Trophoblast cell (in vitro differentiated cells and primary cell): ENCODE measurements around the gene TMEM247.
"Not testable (repeated sequence)": the region's sequence is repeated elsewhere in the genome, so short reads cannot be mapped to it uniquely, and the experiment has no call there.

Experiments used
- DNase-seq, 2 donors: peaks; one replicate each; pipeline ENCODE4 v3.0.0-alpha.2; 2016
- H2AFZ ChIP-seq: 2 replicates; pipeline ENCODE4 v1.6.1; 2013; ENCODE audit warnings: low read length, moderate library complexity, mild to moderate bottlenecking; ENCODE audit not compliant: insufficient read depth, poor library complexity
- H2AK5ac ChIP-seq: 2 replicates; pipeline ENCODE4 v1.6.1; 2013; ENCODE audit warnings: mild to moderate bottlenecking, low read length
- H2BK120ac ChIP-seq: 2 replicates; pipeline ENCODE4 v1.6.1; 2013; ENCODE audit warnings: low read length, mild to moderate bottlenecking, moderate library complexity; ENCODE audit not compliant: insufficient read depth, poor library complexity
- H2BK12ac ChIP-seq: 2 replicates; pipeline ENCODE4 v1.6.1; 2013; ENCODE audit warnings: mild to moderate bottlenecking, low read length, moderate library complexity
- H2BK5ac ChIP-seq: 2 replicates; pipeline ENCODE4 v1.6.1; 2013; ENCODE audit warnings: low read length, low read depth, moderate library complexity, mild to moderate bottlenecking; ENCODE audit not compliant: poor library complexity
- H3K14ac ChIP-seq: 2 replicates; pipeline ENCODE4 v1.6.1; 2013; ENCODE audit warnings: mild to moderate bottlenecking, low read length
- H3K18ac ChIP-seq: 2 replicates; pipeline ENCODE4 v1.6.1; 2013; ENCODE audit warnings: mild to moderate bottlenecking, low read length
- H3K23ac ChIP-seq: 2 replicates; pipeline ENCODE4 v1.6.1; 2013; ENCODE audit warnings: low read length
- H3K27ac ChIP-seq: 2 replicates; pipeline ENCODE4 v1.5.1; 2013; ENCODE audit warnings: low read depth, mild to moderate bottlenecking, inconsistent platforms, low read length, moderate library complexity
- H3K27me3 ChIP-seq: 2 replicates; pipeline ENCODE4 v1.6.1; 2013; ENCODE audit warnings: inconsistent platforms, mild to moderate bottlenecking, low read length, moderate library complexity; ENCODE audit not compliant: insufficient read depth
- H3K36me3 ChIP-seq, 2 experiments: 1 replicate in 1 of 2; 2 replicates in 1 of 2; pipeline ENCODE4 v1.6.1; 2013; ENCODE audit warnings: low read length in 2 of 2, mild to moderate bottlenecking in 2 of 2, moderate library complexity in 1 of 2; ENCODE audit not compliant: insufficient read depth in 2 of 2, control insufficient read depth in 1 of 2
- H3K4ac ChIP-seq: 2 replicates; pipeline ENCODE4 v1.6.1; 2013; ENCODE audit warnings: low read depth, mild to moderate bottlenecking, low read length, moderate library complexity
- H3K4me1 ChIP-seq, 2 experiments: 1 replicate in 1 of 2; 2 replicates in 1 of 2; pipeline ENCODE4 v1.6.1; 2013; ENCODE audit warnings: low read length in 2 of 2, mild to moderate bottlenecking in 2 of 2, moderate library complexity in 1 of 2; ENCODE audit not compliant: insufficient read depth in 2 of 2, control insufficient read depth in 1 of 2
- H3K4me2 ChIP-seq: 2 replicates; pipeline ENCODE4 v1.6.1; 2013; ENCODE audit warnings: inconsistent platforms, mild to moderate bottlenecking, low read length, moderate library complexity
- H3K4me3 ChIP-seq: 2 replicates; pipeline ENCODE4 v1.5.1; 2013; ENCODE audit warnings: mild to moderate bottlenecking, low read depth, low read length, inconsistent platforms
- H3K79me1 ChIP-seq: one replicate; pipeline ENCODE4 v1.6.1; 2013; ENCODE audit warnings: low read length
- H3K79me2 ChIP-seq: 2 replicates; pipeline ENCODE4 v1.6.1; 2013; ENCODE audit warnings: low read length, mild to moderate bottlenecking; ENCODE audit not compliant: control insufficient read depth, insufficient read depth, poor library complexity
- H3K9ac ChIP-seq: 2 replicates; pipeline ENCODE4 v1.6.1; 2013; ENCODE audit warnings: mild to moderate bottlenecking, low read length
- H3K9me3 ChIP-seq: 2 replicates; pipeline ENCODE4 v1.6.1; 2013; ENCODE audit warnings: low read depth, mild to moderate bottlenecking, control low read depth, inconsistent platforms, low read length; ENCODE audit not compliant: insufficient read depth
- H4K12ac ChIP-seq: 2 replicates; pipeline ENCODE4 v1.6.1; 2013; ENCODE audit warnings: low read depth, mild to moderate bottlenecking, low read length, moderate library complexity
- H4K8ac ChIP-seq: 2 replicates; pipeline ENCODE4 v1.6.1; 2013; ENCODE audit warnings: low read depth, mild to moderate bottlenecking, low read length, moderate library complexity
- H4K91ac ChIP-seq: one replicate; pipeline ENCODE4 v1.6.1; 2013; ENCODE audit warnings: low read depth, mild to moderate bottlenecking, low read length, moderate library complexity
- WGBS: extraction: QIAGEN DNeasy Blood & Tissue Kit; methylation state at CpG from one replicate; pipeline ENCODE4 v1.1.7; 2013; ENCODE audit warnings: missing lambda C conversion rate; ENCODE audit not compliant: insufficient read length, insufficient coverage; ENCODE audit errors: extremely low coverage; 5-methylcytosine and 5-hydroxymethylcytosine counted together

Gene TMEM247

GRCh38 chr2:46520130-46520711 is 40.9 kb downstream of the TMEM247 start:
- no peak overlapping the region for H2AFZ ChIP-seq
- no CpG with 5 or more reads among the region's 10 CpGs for WGBS
- no peak overlapping the region for H2BK12ac ChIP-seq
- no peak overlapping the region for H2BK120ac ChIP-seq
- H3K27ac ChIP-seq: no peak overlapping the region
- no peak overlapping the region for H3K4ac ChIP-seq
- no peak overlapping the region for H3K4me3 ChIP-seq
- no peak overlapping the region for H4K8ac ChIP-seq
- H3K79me2 ChIP-seq: no peaks in the 10 kb centered on the region
- no peaks in the 10 kb centered on the region for H3K79me1 ChIP-seq
- no peak overlapping the region for H3K14ac ChIP-seq
- H3K4me2 ChIP-seq: no peak overlapping the region
- no peaks in the 10 kb centered on the region for H3K27me3 ChIP-seq
- H3K18ac ChIP-seq: no peak overlapping the region
- no peak for DNase-seq
- H2BK5ac ChIP-seq: no peak overlapping the region
- no peaks in the 10 kb centered on the region for H3K36me3 ChIP-seq
- H3K23ac ChIP-seq: no peak overlapping the region
- H2AK5ac ChIP-seq: no peak overlapping the region
- no peak overlapping the region for H3K9ac ChIP-seq
- no peak overlapping the region for H4K91ac ChIP-seq
- no peak overlapping the region for H4K12ac ChIP-seq
- H3K9me3 ChIP-seq: peaks cover 2% of the 10 kb centered on the region
- H3K4me1 ChIP-seq: no peaks in the 10 kb centered on the region

- no peak overlapping the region for H3K27ac ChIP-seq
- no peak overlapping the region for H4K8ac ChIP-seq
- no peaks in the 10 kb centered on the region for H3K79me1 ChIP-seq
- H3K36me3 ChIP-seq: no peaks in the 10 kb centered on the region
- WGBS: no CpG with 5 or more reads among the region's 2 CpGs
- no peak overlapping the region for H2BK12ac ChIP-seq
- H3K9ac ChIP-seq: no peak overlapping the region
- no peak overlapping the region for H3K14ac ChIP-seq
- no peak overlapping the region for H3K4me3 ChIP-seq
- peak; percentile 40 to 45 for DNase-seq
- H3K4me2 ChIP-seq: no peak overlapping the region
- H4K12ac ChIP-seq: no peak overlapping the region
- H3K4ac ChIP-seq: no peak overlapping the region
- H3K79me2 ChIP-seq: no peaks in the 10 kb centered on the region
- H3K18ac ChIP-seq: no peak overlapping the region
- H3K27me3 ChIP-seq: no peaks in the 10 kb centered on the region
- H3K23ac ChIP-seq: no peak overlapping the region
- H4K91ac ChIP-seq: no peak overlapping the region
- no peak overlapping the region for H2AK5ac ChIP-seq
- no peak overlapping the region for H2BK5ac ChIP-seq
- no peak overlapping the region for H2AFZ ChIP-seq
- no peak overlapping the region for H2BK120ac ChIP-seq
- H3K4me1 ChIP-seq: no peaks in the 10 kb centered on the region
- peaks cover 2% of the 10 kb centered on the region for H3K9me3 ChIP-seq
Measured at GRCh38 chr2:46521215-46521683, 41.9 kb downstream of the TMEM247 start.

GRCh38 chr2:46522385-46522784 is 43.0 kb downstream of the TMEM247 start:
- H3K23ac ChIP-seq, H3K4me2 ChIP-seq, H3K27ac ChIP-seq: not testable (repeated sequence)

GRCh38 chr2:46525522-46526155 is 46.3 kb downstream of the TMEM247 start:
- no peaks in the 10 kb centered on the region for H3K79me1 ChIP-seq
- no peak overlapping the region for H3K4me2 ChIP-seq
- no peak overlapping the region for H4K12ac ChIP-seq
- H3K23ac ChIP-seq: no peak overlapping the region
- no peak for DNase-seq
- no peaks in the 10 kb centered on the region for H3K79me2 ChIP-seq
- no peak overlapping the region for H2BK12ac ChIP-seq
- H2AFZ ChIP-seq: no peak overlapping the region
- no peak overlapping the region for H2AK5ac ChIP-seq
- H3K18ac ChIP-seq: no peak overlapping the region
- H3K27me3 ChIP-seq: no peaks in the 10 kb centered on the region
- H3K9me3 ChIP-seq: peaks cover 2% of the 10 kb centered on the region
- H2BK120ac ChIP-seq: no peak overlapping the region
- no peak overlapping the region for H4K8ac ChIP-seq
- no CpG with 5 or more reads among the region's 3 CpGs for WGBS
- no peak overlapping the region for H2BK5ac ChIP-seq
- H3K4me1 ChIP-seq: no peaks in the 10 kb centered on the region
- no peak overlapping the region for H3K27ac ChIP-seq
- H4K91ac ChIP-seq: no peak overlapping the region
- H3K4ac ChIP-seq: no peak overlapping the region
- no peak overlapping the region for H3K14ac ChIP-seq
- H3K4me3 ChIP-seq: no peak overlapping the region
- no peaks in the 10 kb centered on the region for H3K36me3 ChIP-seq
- H3K9ac ChIP-seq: no peak overlapping the region

More at GRCh38 chr2:46522385-46522784, 43.0 kb downstream of the TMEM247 start:
- not testable (repeated sequence) for H3K4ac ChIP-seq, H3K79me1 ChIP-seq, H2BK120ac ChIP-seq, H2AFZ ChIP-seq, H3K4me1 ChIP-seq, H4K91ac ChIP-seq, H3K79me2 ChIP-seq, H3K36me3 ChIP-seq, H3K27me3 ChIP-seq, H3K9me3 ChIP-seq, H2AK5ac ChIP-seq, H3K9ac ChIP-seq, H4K12ac ChIP-seq, H3K14ac ChIP-seq, H3K4me3 ChIP-seq, DNase-seq, H3K18ac ChIP-seq, H2BK5ac ChIP-seq, H2BK12ac ChIP-seq, H4K8ac ChIP-seq
